Measurements from ENCODE around the gene EFNA5. TPM values are rescaled to one million over a fixed set of nuclear protein-coding genes. Genes with fewer than 3 reads are reported as not detected.
A peak's percentile ranks its signal among the peaks of the same experiment; 100 is the strongest.

Gene EFNA5
- total RNA-seq, 1 experiment from 2014 or later: 42.7 TPM

GRCh38 chr5:107589520-107590193, 81.1 kb downstream of the EFNA5 start:
- CTCF ChIA-PET: no interaction called here

GRCh38 chr5:107582625-107583024, 88.1 kb downstream of the EFNA5 start:
- Histone ChIP-seq H3K27ac (no peak overlapping the region; the same call in 1 of the 2 replicates), H3K4me1 (replicated peaks; ENCODE audit: insufficient read depth) (peaks cover 50% of the 10 kb centered on the region), H2AFZ (no peak overlapping the region), H4K20me1 (ENCODE audit: insufficient read depth) (no peaks in the 10 kb centered on the region), H3F3A (ENCODE audit: insufficient read depth, low read depth) (peaks cover 21% of the 10 kb centered on the region), H3K27me3 (ENCODE audit: insufficient read depth, low read depth) (no peaks in the 10 kb centered on the region), H3K79me2 (ENCODE audit: low read depth) (peaks cover 99% of the 10 kb centered on the region), H3K4me3 (no peak overlapping the region), H3K36me3 (ENCODE audit: low read depth) (no peaks in the 10 kb centered on the region), H3K4me2 (no peak overlapping the region), H3K9me2 (ENCODE audit: insufficient read depth) (no peaks in the 10 kb centered on the region), H3K9me3 (ENCODE audit: insufficient read depth, low read depth) (no peaks in the 10 kb centered on the region)
- intact Hi-C loops (cut with micrococcal nuclease; ENCODE audit: unreplicated experiment): no loop called here
- TF ChIP-seq, protein P1, sequence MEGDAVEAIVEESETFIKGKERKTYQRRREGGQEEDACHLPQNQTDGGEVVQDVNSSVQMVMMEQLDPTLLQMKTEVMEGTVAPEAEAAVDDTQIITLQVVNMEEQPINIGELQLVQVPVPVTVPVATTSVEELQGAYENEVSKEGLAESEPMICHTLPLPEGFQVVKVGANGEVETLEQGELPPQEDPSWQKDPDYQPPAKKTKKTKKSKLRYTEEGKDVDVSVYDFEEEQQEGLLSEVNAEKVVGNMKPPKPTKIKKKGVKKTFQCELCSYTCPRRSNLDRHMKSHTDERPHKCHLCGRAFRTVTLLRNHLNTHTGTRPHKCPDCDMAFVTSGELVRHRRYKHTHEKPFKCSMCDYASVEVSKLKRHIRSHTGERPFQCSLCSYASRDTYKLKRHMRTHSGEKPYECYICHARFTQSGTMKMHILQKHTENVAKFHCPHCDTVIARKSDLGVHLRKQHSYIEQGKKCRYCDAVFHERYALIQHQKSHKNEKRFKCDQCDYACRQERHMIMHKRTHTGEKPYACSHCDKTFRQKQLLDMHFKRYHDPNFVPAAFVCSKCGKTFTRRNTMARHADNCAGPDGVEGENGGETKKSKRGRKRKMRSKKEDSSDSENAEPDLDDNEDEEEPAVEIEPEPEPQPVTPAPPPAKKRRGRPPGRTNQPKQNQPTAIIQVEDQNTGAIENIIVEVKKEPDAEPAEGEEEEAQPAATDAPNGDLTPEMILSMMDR (conservative IDR thresholded peaks at IDR 0.05): no peak
- no peak for TF ChIP-seq EZH2 (IDR thresholded peaks at IDR 0.05; ENCODE audit: low read depth)
- no peak for DNase-seq
- CTCF ChIA-PET: no interaction called here
- no TSS peak for BruUV-seq (replicated peaks)
- POLR2A ChIA-PET (ENCODE audit: unreplicated experiment): no interaction called here

More at GRCh38 chr5:107589520-107590193, 81.1 kb downstream of the EFNA5 start:
- H3K9me3 ChIP-seq (ENCODE audit: insufficient read depth, low read depth): no peaks in the 10 kb centered on the region; the same call in 1 of the 2 replicates
- no peaks in the 10 kb centered on the region for H3K36me3 ChIP-seq (ENCODE audit: low read depth)
- H3K4me3 ChIP-seq: no peak overlapping the region
- no peak overlapping the region for H3K27ac ChIP-seq
- no peaks in the 10 kb centered on the region for H3K9me2 ChIP-seq (ENCODE audit: insufficient read depth)
- H3K4me2 ChIP-seq: no peak overlapping the region
- no TSS peak for BruUV-seq (replicated peaks)
- POLR2A ChIA-PET (ENCODE audit: unreplicated experiment): interaction anchor here (0.9 kb wide), 1 partner anchor 39 kb away, joined by 6 read pairs; no protein-coding TSS in a partner anchor
- no peak overlapping the region for H2AFZ ChIP-seq
- H3K79me2 ChIP-seq (ENCODE audit: low read depth): peaks cover 94% of the 10 kb centered on the region
- H3F3A ChIP-seq (ENCODE audit: insufficient read depth, low read depth): peaks cover 4% of the 10 kb centered on the region; the same call in 1 of the 2 replicates
- peaks cover 7% of the 10 kb centered on the region; the same call in 1 of the 2 replicates for H3K4me1 ChIP-seq (replicated peaks; ENCODE audit: insufficient read depth)
- intact Hi-C loops (cut with micrococcal nuclease; ENCODE audit: unreplicated experiment): no loop called here
- no peaks in the 10 kb centered on the region for H3K27me3 ChIP-seq (ENCODE audit: insufficient read depth, low read depth)
- DNase-seq: no peak
- TF ChIP-seq, protein P1 (conservative IDR thresholded peaks at IDR 0.05): no peak
- no peak for TF ChIP-seq EZH2 (IDR thresholded peaks at IDR 0.05; ENCODE audit: low read depth)
- H4K20me1 ChIP-seq (ENCODE audit: insufficient read depth): peaks cover 6% of the 10 kb centered on the region

- H3K79me2 ChIP-seq (ENCODE audit: low read depth): peaks cover 97% of the 10 kb centered on the region
- peaks cover 62% of the 10 kb centered on the region for H3K4me1 ChIP-seq (replicated peaks; ENCODE audit: insufficient read depth)
- CTCF ChIA-PET: no interaction called here
- H3F3A ChIP-seq (ENCODE audit: insufficient read depth, low read depth): peaks cover 34% of the 10 kb centered on the region
- H3K4me2 ChIP-seq: peak overlapping the region; percentile 37; the same call in 1 of the 2 replicates
- no peaks in the 10 kb centered on the region for H3K9me3 ChIP-seq (ENCODE audit: insufficient read depth, low read depth)
- H3K27me3 ChIP-seq (ENCODE audit: insufficient read depth, low read depth): no peaks in the 10 kb centered on the region
- H3K4me3 ChIP-seq: no peak overlapping the region
- TF ChIP-seq EZH2 (IDR thresholded peaks at IDR 0.05; ENCODE audit: low read depth): no peak
- TF ChIP-seq, protein P1 (conservative IDR thresholded peaks at IDR 0.05): no peak
- no TSS peak for BruUV-seq (replicated peaks)
- no peaks in the 10 kb centered on the region for H4K20me1 ChIP-seq (ENCODE audit: insufficient read depth)
- peak overlapping the region; percentile 100 for H3K27ac ChIP-seq
- no peak overlapping the region for H2AFZ ChIP-seq
- POLR2A ChIA-PET (ENCODE audit: unreplicated experiment): no interaction called here
- H3K9me2 ChIP-seq (ENCODE audit: insufficient read depth): no peaks in the 10 kb centered on the region
- intact Hi-C loops (cut with micrococcal nuclease; ENCODE audit: unreplicated experiment): no loop called here
- DNase-seq: no peak
- no peaks in the 10 kb centered on the region for H3K36me3 ChIP-seq (ENCODE audit: low read depth)
Observed at GRCh38 chr5:107580889-107581820, 89.6 kb downstream of the EFNA5 start.

Data from PC-9 (cell line).